Colonic mucosa (tissue), 4 donors: ENCODE results near the gene ERCC1. TPM values are rescaled to one million over a fixed set of nuclear protein-coding genes. Genes with fewer than 3 reads are reported as not detected.

Experiments
- DNase-seq: peaks from one replicate; pipeline ENCODE4 v3.0.0-alpha.2; 2020
- H3K27ac ChIP-seq: fragments of 200-600 bp; one replicate; pipeline ENCODE4 v1.8.0; 2021
- H3K27me3 ChIP-seq: fragments of 200-600 bp; one replicate; pipeline ENCODE4 v1.8.0; 2021
- H3K36me3 ChIP-seq: fragments of 200-600 bp; one replicate; pipeline ENCODE4 v1.8.0; 2021
- H3K4me1 ChIP-seq: fragments of 200-600 bp; one replicate; pipeline ENCODE4 v1.8.0; 2021; ENCODE audit warnings: mild to moderate bottlenecking
- H3K4me3 ChIP-seq: fragments of 200-600 bp; one replicate; pipeline ENCODE4 v1.8.0; 2021
- H3K9ac ChIP-seq, 2 donors: one replicate each; pipeline ENCODE4 v1.7.0; 2013; ENCODE audit warnings: control low read depth in 2 of 2, low read depth in 2 of 2, low read length in 2 of 2
- H3K9me3 ChIP-seq: fragments of 200-600 bp; one replicate; pipeline ENCODE4 v1.8.0; 2021
- intact Hi-C: fragments of 100-400 bp; cut with DNase I; formaldehyde crosslinking; loops from one replicate; pipeline ENCODE4 v1.14.1; 2022
- total RNA-seq, 2 donors: library from RNA; stranded (reverse); fragmentation: NEBNext Ultra II Directional in 1 of 2; extraction: Animal tissue kit (Norgen Biotek cat#: 25700) in 1 of 2; gene quantifications; one replicate each; pipeline ENCODE4 v1.2.1, GENCODE V29; 2021
- TF ChIP-seq, protein P1 (sequence below): fragments of 200-600 bp; IDR thresholded peaks from one replicate; pipeline ENCODE4 v1.8.0; 2022; ENCODE audit warnings: antibody characterized with exemption, mild to moderate bottlenecking
- donor health status: healthy.
- donor health status: DM: no; HTN: no; CAD: no.
- donor health status: DM: no; HTN: no; CAD: no.

The ERCC1 gene
- total RNA-seq, 2 donors from 2014 or later: 30.0 to 37.3 TPM

DNA sequence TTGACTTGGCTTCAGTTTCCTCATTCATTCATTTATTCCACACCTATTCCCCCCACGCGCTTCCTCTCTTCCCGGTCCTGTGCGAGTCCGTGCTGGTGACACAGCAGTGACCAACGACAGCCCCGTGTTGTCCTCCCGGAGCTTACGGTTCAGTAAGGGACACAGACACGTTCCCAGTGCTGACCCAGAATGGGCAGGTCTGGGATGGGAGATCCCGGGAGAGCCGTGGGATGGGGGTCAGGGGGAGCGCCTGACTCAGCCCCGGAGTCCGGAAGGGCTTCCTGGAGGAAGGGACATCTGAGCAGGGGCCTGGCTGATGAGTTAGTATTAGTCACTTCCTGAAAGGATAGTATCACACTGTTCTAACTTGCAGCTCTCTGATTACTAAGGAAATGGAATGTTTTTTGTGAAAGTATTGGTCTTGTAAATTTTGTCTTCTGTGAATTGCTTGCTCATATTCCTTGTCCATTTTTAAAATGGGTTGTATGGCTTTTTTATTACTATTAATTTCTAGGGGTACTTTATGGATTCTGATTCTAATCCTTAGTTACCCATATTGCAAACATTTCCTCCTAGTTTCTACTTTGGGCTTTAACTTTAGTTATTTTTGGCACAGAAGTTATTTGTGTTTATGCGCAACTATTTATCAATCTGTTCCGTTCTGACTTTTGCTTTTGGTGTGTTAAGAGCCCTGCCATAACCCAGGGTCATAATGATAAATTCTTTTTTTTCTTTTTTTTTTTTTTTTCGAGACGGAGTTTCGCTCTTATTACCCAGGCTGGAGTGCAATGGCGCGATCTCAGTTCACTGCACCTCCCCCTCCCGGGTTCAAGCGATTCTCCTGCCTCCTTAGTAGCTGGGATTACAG, 708 bp upstream of the ERCC1 start:
- peak; percentile 70 for DNase-seq
- intact Hi-C loops: no loop called here
- Histone ChIP-seq H3K9ac (peak overlapping the region; percentile 87 to 98), H3K27me3 (peaks cover 9% of the 10 kb centered on the region), H3K4me1 (no peaks in the 10 kb centered on the region), H3K4me3 (peak overlapping the region; percentile 33), H3K9me3 (no peaks in the 10 kb centered on the region), H3K36me3 (no peaks in the 10 kb centered on the region), H3K27ac (peak overlapping the region; percentile 94)
- TF ChIP-seq, protein P1, sequence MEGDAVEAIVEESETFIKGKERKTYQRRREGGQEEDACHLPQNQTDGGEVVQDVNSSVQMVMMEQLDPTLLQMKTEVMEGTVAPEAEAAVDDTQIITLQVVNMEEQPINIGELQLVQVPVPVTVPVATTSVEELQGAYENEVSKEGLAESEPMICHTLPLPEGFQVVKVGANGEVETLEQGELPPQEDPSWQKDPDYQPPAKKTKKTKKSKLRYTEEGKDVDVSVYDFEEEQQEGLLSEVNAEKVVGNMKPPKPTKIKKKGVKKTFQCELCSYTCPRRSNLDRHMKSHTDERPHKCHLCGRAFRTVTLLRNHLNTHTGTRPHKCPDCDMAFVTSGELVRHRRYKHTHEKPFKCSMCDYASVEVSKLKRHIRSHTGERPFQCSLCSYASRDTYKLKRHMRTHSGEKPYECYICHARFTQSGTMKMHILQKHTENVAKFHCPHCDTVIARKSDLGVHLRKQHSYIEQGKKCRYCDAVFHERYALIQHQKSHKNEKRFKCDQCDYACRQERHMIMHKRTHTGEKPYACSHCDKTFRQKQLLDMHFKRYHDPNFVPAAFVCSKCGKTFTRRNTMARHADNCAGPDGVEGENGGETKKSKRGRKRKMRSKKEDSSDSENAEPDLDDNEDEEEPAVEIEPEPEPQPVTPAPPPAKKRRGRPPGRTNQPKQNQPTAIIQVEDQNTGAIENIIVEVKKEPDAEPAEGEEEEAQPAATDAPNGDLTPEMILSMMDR: no peak

DNA sequence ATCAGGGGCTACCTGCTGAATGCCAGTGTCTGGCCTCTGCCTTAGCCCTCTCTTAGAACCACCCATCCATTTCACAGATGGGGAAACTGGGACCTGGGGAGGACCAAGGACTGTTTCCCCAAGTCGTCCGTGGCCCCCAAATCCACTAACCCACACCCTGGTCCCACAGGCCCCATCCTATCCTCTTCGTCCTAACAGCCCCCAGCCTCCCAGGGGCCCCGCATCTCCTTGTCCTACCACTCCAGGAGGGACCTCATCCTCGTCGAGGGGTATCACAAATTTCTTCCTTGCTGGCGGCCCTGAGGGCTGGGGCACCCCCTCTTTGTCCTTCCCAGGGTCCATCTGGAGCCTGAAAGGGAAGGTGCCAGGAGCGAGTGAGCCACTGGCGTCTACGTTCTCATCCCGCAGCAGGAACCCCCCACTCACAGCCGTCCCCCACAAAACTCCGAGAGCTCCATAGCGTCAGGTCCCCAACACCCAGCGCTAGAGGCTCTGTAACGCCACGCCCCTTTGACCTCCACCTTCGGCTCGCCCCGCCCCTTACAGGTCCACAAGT, 606 bp downstream of the ERCC1 start:
- Histone ChIP-seq H3K27me3 (no peaks in the 10 kb centered on the region), H3K9me3 (no peaks in the 10 kb centered on the region), H3K9ac (peak overlapping the region; percentile 87 to 98), H3K27ac (peak overlapping the region; percentile 94), H3K36me3 (no peaks in the 10 kb centered on the region), H3K4me1 (no peaks in the 10 kb centered on the region), H3K4me3 (peak overlapping the region; percentile 33)
- peak; percentile 99 for DNase-seq
- TF ChIP-seq, protein P1: no peak
- intact Hi-C loops: no loop called here

DNA sequence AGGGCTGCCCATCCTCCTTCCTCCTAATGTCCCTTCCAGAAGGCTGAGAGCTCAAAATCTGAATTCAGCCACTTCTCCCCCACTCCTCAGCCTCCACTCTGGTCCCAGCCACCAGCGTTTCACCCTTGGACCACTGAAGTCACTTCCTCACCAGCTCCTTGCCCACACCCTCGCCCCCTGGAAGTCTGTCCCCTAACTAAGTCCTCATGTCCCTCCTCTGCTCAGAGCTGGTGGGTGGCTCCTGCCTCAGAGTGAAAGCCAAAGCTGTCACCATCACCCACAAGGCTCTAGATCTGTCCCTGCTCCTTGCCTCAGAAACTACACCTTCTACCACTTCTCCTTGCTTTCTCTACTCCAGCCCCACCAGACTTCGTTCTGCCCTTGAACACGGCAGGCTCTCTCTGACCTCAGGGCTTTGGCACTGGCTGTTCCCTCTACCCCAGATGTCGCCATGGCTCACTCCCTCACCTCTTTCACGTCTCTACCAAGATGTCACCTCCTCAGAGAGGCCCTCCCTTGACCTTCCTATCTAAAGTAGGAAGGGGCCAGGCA, 1.7 kb downstream of the ERCC1 start:
- no peaks in the 10 kb centered on the region for H3K4me1 ChIP-seq
- no peak overlapping the region for H3K27ac ChIP-seq
- H3K9ac ChIP-seq: no peak overlapping the region

DNA sequence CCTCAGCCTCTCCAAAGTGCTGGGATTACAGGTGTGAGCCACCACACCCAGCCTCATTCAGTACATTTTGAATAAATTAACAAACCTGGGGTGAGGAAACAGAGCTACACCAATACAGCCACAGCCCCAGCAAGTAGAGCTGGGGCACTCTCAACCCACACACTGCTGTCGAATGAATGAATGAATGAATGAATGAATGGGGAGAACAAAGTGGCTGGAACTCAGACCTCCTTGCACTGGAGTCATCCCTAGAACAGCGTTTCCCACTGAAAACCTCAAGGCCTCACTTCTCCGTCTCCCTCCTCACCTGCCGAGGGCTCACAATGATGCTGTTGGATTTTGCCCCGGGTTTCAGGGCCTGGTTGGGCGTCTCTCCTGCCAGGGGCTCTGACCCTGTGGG, 2.8 kb downstream of the ERCC1 start:
- Histone ChIP-seq H3K9ac (no peak overlapping the region), H3K4me1 (no peaks in the 10 kb centered on the region), H3K4me3 (no peak overlapping the region), H3K27me3 (no peaks in the 10 kb centered on the region), H3K36me3 (no peaks in the 10 kb centered on the region), H3K27ac (no peak overlapping the region), H3K9me3 (no peaks in the 10 kb centered on the region)
- no peak for DNase-seq
- intact Hi-C loops: no loop called here
- TF ChIP-seq, protein P1: no peak

More for the DNA sequence above, 1.7 kb downstream of the ERCC1 start:
- no peaks in the 10 kb centered on the region for H3K36me3 ChIP-seq
- no peak for DNase-seq
- intact Hi-C loops: no loop called here
- TF ChIP-seq, protein P1: no peak
- no peaks in the 10 kb centered on the region for H3K9me3 ChIP-seq
- H3K27me3 ChIP-seq: no peaks in the 10 kb centered on the region
- H3K4me3 ChIP-seq: no peak overlapping the region

DNA sequence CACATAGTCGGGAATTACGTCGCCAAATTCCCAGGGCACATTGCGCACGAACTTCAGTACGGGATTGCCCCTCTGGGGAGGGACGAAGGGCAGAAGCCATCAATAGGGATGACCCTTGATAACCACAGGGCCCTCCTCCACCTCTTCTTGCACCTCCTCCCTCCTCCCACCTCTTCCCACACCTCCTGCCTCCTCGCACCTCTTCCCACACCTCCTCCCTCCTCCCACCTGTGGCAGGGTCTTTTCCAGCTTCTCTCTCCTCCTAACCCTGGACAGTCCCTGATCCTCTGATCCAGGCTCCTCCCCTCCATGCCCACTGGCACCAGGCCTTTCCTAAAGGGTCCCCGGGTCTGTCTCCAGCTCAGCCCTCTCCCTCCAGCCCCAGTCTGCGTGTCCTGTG, 3.4 kb downstream of the ERCC1 start:
- intact Hi-C loops: no loop called here
- no peak for DNase-seq
- Histone ChIP-seq H3K4me1 (no peaks in the 10 kb centered on the region), H3K9ac (no peak overlapping the region), H3K36me3 (no peaks in the 10 kb centered on the region), H3K9me3 (no peaks in the 10 kb centered on the region), H3K27me3 (no peaks in the 10 kb centered on the region), H3K27ac (no peak overlapping the region), H3K4me3 (no peak overlapping the region)
- TF ChIP-seq, protein P1: no peak
